NCI-H446 treated with DMSO at 0.1 percent for 48 hours (cell line): ENCODE data around the gene DHODH.

Experiments used
- DNase-seq: peaks from one replicate; lab custom pipeline; 2025; lab: John Stamatoyannopoulos, UW

The DHODH gene

DNA sequence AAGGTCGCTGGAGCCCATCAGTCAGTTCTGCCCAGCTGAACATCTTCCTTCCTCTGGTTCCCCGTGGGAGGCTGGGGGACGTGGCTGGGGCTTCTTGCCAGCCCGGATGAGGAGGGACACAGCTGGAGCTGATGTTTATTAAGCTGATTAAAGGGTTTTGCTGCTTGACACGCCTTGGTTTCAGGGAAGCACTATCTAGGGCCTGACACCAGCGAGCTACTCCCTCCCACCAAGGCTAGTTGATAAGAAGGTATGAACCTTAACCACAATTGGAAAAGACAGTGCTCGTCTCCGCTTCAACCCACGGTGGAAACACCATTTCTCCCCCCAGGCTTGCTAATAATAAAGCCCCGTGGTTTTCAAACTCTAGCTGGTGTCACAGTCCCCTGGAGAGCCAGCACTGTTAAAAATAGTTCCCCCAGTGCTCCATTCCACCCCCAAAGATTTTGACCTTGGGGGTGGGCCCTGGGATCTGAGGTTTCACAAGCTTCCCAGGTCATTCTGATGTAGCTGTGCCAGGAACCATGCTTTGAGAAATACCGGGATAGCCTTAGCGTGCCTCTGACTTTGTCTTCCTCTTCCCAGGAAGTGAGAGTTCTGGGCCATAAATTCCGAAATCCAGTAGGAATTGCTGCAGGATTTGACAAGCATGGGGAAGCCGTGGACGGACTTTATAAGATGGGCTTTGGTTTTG lies 5.5 kb downstream of the DHODH start:
- no peak for DNase-seq

DNA sequence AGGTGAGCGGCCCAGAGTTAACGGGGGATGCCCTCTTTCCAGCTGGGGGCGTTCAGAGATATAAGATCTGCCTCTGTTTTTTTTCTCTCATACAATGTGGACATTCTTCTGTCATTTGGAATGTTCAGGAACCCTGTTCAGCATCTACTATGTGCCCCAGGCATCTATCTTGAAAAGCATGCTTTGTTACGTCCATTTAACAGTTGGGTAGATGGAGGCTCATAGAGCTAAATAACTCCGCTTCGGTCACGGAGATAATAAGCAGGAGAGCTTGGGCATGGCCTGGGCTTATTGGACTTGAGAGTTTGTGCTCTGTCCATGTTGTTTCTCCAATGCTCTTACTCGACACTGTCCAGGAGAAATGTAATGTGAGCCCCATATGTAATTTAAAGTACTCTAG lies 6.1 kb downstream of the DHODH start:
- no peak for DNase-seq

DNA sequence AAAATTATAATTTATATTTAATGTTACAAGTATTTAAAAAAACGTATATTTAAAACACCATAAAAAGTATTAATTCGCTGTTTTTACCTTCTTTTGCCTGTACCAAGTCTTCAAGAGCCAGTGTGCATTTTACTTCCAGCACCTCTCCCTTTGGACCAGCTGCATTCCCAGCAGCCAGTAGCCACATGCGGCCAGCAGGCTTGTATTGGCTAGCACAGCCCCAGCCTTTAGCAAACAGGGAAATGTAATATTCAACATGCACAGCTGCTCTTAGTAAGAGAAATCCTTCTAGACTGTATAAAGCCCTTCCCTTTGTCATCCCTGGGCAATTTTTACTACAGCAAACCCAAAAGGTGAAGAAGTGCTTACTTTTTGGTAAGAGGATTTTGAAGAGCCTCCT lies 6.6 kb downstream of the DHODH start:
- no peak for DNase-seq

DNA sequence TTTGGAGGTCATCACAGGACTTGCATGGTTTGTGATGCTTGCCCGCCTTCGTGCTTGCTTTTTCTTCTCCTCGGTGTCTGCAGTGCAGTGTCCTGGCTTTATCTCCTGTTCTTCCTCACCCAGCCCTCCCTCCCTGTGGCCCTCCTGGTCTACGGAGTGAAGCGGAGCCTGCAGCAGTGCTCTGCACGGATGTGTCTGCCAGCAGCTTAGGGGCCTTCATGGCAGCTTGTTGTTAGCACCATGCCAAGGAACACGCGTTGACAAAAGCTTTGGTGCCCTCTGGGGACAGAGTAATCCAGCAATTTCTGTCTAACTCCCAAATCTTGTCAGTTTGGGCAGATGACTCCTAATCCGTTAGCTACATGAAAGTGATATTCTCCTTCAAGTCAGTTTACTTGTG lies 9.9 kb downstream of the DHODH start:
- no peak for DNase-seq

DNA sequence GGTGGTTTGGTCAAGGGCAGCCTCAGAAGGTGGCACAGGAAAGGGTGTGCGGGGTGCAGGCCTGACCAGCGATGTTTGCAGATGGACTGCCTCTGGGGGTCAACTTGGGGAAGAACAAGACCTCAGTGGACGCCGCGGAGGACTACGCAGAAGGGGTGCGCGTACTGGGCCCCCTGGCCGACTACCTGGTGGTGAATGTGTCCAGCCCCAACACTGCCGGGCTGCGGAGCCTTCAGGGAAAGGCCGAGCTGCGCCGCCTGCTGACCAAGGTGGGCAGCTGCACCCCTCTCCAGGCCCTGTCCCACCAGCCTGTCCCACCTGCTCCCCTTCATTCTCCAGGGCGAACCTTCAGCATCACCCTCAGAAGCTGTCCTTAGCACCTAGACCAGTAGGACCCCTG lies 12.5 kb downstream of the DHODH start:
- DNase-seq: no peak

DNA sequence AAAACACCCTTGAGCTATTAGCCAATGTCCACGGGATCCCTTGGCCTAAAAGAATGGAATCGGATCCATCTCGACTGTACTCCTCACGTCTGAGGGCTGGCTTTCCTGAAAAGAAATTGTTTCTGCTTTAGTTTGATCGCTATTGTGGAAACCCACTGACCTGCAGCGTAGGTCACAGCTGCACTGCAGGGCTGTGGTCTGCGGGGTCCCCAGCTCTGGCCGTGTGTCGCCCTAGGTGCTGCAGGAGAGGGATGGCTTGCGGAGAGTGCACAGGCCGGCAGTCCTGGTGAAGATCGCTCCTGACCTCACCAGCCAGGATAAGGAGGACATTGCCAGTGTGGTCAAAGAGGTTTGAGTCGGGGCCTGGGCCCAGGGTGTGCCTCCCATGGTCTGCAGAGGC lies 13.6 kb downstream of the DHODH start:
- DNase-seq: no peak

DNA sequence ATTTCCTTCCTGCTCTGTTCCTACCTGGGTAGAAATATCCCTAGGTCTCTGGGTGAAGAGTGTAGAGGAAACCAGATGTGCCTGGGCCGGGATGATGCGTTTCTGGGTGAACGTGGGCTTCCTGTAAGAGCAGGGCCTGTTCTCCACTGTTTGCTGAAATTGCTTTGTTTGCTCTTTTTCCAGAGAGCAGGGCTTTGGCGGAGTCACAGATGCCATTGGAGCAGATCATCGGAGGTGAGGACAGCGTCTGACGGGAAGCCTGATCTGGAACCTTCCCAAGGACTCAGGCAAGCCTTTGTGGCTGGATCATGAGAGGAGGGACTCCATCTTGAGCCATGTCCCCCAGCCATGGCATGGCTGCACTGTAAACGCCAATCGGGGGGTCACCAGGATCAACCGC lies 15.4 kb downstream of the DHODH start:
- DNase-seq: no peak

DNA sequence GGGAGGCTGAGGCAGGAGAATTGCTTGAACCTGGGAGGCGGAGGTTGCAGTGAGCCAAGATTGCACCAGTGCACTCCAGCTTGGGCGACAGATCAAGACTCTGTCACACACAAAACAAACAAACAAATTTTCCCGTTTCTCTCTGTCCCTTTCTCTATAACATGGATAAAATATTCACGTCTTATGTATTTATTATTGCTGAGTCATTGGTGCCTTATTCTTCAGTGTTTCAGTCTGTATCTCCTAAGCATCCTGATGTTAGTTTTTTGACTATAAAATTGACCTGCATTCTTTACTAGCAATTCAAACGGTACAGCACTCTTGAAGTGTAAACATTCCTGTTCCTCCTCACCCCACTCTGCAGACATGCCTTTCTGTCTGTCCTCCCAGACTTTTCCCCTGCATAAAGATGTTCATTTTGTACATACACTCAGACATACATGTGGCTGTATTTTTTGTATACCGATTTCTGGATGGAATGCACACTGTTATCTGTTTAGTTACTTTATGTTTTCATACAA lies 16.4 kb downstream of the DHODH start:
- DNase-seq: no peak

DNA sequence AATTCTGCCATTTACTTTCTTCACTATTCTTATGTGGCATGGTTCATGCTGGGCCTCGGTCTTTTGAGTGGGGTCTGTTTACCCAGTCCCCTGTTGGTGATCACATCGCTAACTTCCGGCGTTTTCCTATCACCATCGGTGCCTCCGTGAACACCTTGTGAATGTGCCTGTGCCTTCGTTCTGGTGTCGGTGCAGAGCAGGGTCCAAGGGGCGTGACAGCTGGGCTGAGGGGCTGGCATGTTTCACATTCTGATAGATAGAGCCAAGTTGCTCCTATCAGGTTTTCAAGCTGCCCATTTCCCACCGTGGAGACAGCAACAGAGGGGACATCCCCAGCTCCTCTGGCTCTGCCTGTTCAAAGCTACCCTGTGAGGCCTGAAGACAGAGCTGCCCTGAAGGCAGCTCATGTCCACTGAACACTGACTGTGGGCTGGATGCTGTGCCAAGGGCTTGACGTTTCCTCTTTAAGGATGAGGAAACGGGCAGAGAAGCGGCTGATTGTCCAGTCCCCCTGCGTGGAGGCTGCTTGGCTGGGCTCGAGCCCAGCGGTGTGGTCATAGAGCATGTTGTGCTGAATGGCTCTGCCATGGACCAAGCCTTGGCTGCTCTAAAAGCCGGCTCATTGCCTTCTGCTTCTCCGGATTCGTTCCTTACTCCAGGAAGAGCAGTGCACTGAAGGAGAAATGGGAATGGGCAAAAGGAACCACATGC lies 17.0 kb downstream of the DHODH start:
- no peak for DNase-seq

DNA sequence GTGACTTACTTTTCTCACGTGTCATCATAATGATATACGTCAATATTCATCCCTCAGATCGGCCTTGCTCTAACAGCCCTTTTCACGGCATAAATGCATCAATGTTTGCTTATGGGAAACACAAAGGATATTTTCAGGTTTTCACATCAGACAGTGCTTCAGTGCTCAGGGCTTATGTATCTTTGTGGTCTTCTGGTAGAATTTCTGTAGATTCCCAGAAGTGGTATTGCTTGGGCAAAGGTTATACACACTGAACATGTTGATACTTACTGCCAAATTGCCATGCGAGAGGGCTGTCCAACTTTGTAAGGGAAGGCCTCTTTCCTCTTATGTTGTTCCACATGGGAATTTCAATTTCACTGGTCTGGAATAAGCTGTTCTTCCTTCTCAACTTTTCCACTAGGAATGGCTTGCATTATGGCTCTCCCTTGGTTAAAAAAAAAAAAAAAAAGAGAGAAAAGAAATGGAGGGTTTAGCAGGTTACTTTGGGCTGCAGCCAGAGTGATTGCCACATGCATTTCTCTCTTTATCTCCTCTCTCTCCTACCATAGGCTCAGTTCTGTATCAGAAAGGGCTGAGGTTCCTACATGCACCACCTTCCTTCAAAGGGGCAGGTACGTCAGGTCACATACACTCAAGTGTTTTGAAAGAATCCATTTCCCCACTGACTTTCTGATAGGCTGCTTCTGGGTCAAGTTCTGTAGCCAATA lies 19.3 kb downstream of the DHODH start:
- DNase-seq: no peak

DNA sequence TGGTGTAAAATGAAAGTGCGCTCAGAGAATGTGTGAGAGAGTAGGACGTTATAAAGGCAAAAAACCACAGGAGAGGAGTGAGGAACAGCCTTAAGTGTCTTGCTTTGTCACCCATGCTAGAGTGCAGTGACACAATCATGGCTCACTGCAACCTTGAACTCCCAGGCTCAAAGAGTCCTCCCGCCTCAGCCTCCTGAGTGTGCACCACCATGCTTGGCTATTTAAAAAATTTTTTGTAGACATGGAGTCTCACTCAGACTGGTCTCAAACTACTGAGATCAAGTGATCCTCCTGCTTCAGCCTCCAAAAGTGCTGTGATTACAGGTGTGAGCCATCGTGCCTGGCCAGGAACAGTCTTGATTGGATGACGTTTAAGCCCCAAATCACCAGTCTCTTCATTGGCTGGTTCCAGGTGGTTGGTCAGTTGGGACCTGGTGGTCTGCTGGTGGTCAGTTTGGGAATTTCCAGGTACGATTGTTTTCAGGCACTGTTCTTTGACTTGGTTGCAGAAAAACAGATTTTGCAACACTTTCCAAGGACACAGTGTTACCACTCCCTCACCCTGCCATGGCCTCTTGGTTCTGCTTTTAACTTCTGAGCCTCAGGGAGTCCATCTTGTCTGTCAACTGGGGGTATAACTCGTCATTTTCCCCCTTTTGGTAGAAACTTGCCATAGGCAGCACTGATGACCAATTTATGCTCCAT lies 21.2 kb downstream of the DHODH start:
- DNase-seq: no peak

DNA sequence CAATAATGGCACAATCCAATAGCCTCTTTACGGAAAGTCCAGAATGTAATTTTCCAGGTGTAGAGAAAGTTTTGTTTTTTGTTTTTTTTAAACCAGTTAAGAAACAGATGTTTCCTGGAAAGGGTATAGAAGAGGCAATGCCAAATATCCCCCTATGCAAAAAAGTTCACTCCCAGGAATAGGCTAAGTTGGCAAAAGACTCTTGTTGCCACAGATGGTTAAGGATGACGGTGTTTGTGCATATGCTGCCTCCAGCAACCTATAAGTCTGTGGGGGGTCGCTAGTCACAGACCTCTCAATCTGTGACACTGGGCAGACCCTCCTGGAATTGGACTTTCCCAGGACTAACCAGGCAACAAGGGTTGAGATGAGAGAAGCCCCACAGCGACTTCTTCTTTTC lies 24.9 kb downstream of the DHODH start:
- no peak for DNase-seq

DNA sequence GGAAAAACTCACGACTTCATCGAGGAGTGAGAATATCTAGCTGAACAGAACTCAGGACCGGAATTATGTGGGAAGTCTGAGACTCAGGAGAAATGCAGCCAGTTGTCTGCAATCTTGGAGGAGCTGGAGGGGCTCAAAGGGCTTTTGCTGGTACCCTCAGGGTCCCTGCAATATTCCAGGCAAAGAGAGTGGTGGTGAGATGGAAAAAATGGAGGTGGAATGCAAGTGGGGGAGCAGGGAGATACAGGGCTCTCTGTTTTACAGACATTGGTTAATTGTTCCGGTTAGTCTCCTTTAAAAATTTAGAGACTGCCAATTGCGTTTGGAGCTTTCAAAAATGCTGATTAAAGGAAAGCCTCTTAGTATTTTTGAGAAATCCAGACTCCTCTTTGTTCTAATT lies 27.6 kb downstream of the DHODH start:
- no peak for DNase-seq

DNA sequence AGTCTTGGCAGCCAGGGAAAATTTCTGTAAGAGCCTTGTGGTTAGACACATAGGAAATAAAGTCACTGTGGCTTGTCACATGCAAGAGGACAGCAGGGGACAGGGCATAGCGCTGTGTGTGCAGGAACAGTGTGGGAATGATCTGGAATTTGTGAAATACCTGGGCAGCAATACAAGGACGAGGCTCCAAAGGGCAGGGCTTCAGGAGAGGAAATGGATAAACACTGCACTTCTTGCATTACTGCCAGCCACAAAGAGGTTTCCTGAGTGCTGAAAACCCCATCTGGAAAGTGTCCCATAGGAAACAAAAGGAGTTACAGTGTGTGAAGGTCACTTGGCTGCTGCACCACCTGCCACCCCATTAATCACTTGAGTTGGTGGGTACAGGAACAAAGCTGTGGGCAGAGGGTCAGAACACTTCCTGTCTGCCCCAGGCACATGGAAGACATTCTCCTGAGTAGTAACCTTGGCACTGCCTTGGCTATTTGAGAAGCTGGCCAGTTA lies 33.7 kb downstream of the DHODH start:
- no peak for DNase-seq

DNA sequence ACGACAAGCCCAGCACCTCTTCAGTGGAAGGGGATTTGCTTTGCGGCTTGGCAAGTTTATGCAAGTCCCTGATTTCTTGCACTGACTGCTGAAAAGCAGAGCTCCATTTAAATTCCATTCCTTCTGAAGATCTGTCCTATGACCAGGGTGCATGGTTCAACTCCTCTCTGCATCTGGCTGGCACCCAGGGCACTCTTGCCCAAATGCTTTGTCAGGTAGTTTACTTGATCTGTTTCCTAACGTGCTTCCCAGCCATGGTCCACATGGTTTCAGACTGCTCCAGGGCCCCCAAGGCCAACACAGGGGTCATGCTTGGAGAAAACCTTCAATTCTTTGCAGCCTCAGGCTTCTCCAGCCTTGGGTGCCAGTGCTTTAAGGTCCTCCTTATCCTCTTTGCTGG lies 34.5 kb downstream of the DHODH start:
- no peak for DNase-seq

DNA sequence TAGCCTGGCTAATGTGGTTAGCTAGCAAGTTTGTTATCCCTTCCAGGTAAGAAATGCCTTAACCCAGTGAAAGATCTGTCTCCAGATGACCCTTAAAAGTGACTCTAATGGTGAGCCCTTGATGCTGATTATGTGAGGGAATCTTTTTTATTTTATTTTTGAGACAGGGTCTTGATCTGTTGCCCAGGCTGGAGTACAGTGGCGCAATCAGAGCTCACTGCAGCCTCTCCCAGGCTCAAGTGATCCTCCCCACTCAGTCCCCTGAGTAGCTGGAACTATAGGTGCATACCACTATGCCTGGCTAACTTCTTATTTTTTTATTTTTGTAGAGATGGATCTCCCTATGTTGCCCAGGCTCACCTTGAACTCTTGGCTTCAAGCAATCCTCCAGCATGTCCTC lies 35.0 kb downstream of the DHODH start:
- DNase-seq: no peak

DNA sequence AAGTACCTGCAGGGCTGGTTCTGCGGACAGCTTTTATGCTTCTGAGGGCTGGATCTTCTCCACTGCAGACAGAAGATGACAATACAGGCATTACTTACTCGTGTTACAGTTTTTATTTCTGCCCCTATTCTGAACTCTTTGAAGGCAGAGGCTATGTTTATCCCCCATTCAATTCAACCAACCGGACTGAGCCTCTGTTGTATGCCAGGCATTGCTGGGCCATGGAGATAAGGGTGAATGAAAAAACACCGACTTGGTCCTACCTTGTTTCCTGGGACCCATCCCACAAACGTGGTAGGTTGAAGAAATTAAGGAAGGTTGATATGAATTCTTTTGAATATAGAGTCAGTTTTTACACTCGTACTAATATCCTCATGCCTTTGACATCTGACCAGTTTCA lies 35.8 kb downstream of the DHODH start:
- no peak for DNase-seq

DNA sequence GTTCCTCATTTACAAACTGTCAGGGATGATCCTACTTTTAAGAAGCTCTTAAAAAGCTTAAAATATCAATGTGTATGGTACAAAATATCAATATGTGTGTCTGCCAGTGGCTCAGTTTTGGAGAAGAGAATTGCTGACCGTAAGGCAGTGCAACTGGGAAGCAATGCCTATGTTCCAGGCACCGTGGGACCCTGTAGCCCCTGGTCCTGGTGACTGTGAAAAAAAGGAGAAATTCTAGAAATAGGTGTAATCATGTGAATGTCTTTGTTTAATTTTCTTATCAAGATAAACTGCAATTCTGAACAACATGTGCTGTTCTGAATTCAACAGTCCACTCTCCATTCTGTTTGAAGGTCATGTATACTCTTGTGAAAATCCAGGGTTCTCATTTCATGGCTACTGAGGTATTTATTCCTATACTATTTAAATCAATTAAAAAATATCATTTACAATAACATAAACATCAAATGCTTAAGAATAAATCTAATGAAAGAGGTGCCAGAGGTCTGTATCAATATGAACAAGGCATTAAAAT lies 36.3 kb downstream of the DHODH start:
- DNase-seq: no peak

DNA sequence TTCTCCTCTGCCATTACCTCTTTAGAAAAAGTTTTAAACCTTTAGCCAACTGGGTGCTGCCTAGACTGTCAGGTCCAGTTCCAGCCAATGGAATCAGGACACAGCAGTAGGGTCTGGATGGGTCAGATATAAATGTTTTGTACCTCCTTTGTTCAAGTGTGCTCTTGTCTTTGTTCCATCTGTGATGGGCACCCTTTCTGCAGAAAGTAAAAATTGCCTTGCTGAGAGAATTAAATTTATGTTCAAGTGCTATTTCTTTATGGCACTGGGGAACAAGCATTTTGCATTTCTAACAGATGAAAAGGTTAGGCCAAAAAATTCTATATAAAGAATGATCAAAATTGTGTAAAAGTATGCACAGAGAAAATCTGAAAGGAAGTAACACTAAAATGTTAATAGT lies 40.6 kb downstream of the DHODH start:
- DNase-seq: no peak

DNA sequence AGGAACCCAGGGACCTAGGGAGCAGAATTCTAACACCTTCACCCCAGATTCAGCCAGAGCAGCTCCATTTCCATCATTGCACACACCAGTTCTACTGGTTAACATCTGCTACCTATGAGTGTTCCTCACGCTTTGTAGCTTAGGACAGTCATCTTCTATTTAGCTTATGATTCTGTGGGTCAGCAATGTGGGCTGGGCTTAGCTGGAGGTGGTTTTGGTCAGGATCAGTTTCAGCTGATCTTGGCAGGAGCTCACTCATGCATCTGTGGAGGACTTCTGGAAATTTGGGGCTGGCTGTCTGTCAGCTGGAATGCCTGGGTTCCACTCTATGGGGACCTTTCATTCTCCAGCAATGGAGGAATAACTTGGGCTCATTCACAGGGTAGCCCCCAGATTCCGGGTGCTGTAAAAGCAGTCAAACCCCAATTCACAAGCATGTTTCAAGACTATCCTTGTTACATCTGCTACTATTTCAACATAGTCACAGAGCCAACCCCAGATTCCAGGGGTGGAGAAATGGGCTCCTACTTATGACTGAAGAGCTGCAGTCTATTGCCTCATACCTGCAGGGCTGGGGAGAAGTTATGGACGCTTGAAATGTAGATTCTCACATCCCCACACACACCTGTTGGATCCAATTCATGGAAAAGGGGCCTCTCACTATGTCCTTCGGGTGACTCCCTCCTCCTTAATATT lies 42.4 kb downstream of the DHODH start:
- no peak for DNase-seq

DNA sequence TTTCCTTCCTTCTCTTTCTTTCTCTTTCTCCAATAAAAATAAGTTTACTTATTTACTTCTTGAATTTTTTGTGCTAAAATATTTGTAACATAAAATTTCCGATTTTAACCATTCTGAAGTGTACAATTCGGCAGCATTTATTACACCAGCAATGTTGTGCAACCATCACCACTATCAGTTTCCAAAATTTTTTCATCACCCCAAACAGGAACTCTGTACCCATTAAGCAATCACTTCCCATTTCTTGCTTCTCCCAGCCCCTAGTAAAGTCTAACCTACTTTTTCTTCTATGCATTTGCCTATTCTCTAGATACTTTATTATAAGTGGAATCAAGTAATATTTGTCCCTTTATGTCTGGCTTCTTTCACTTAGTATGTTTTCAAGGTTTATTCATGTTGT lies 43.3 kb downstream of the DHODH start:
- no peak for DNase-seq
